PC-9 (cell line): Measurements from ENCODE around the gene RPL31. TPM values are rescaled to one million over a fixed set of nuclear protein-coding genes. Genes with fewer than 3 reads are reported as not detected.

Source experiments
- BruUV-seq: library from RNA; stranded (reverse); fragments of 400-500 nt; replicated peaks from 2 replicates; lab custom pipeline; 2021; lab: Mats Ljungman, UMichigan
- CTCF ChIA-PET: fragments of 300-600 bp; sonication (Branson Sonifier 250); formaldehyde crosslinking; loops from one replicate; lab custom pipeline; 2022; ENCODE audit warnings: antibody characterized with exemption; lab: Charles Lee
- POLR2A ChIA-PET: fragments of 300-600 bp; sonication (Branson Sonifier 250); formaldehyde crosslinking; loops from one replicate; lab custom pipeline; 2022; ENCODE audit warnings: antibody characterized with exemption; ENCODE audit not compliant: unreplicated experiment; lab: Charles Lee
- DNase-seq, 2 experiments: peaks; one replicate each; pipeline versions ENCODE4 v3.0.0 to v3.0.0-alpha.2; 2015 to 2022; ENCODE audit warnings: mixed read lengths in 1 of 2
- H2AFZ ChIP-seq: fragments of 200-600 bp; sonication (generic); 2 replicates; pipeline ENCODE4 v1.8.1; 2017; ENCODE audit warnings: antibody characterized with exemption
- H3F3A ChIP-seq: fragments of 200-600 bp; sonication (generic); 2 replicates; pipeline ENCODE4 v1.8.1; 2017; ENCODE audit warnings: antibody characterized with exemption, mild to moderate bottlenecking, low read depth; ENCODE audit not compliant: insufficient read depth
- H3K27ac ChIP-seq: fragments of 200-600 bp; sonication (generic); 2 replicates; pipeline ENCODE4 v1.6.1; 2016; ENCODE audit warnings: mixed run types
- H3K27me3 ChIP-seq: fragments of 200-600 bp; sonication (generic); 2 replicates; pipeline ENCODE4 v1.6.1; 2016; ENCODE audit warnings: low read depth, mixed run types; ENCODE audit not compliant: insufficient read depth
- H3K36me3 ChIP-seq: fragments of 200-600 bp; sonication (generic); 2 replicates; pipeline ENCODE4 v1.6.1; 2016; ENCODE audit warnings: low read depth, mixed run types
- H3K4me1 ChIP-seq: fragments of 200-600 bp; sonication (generic); replicated peaks from 2 replicates; pipeline ENCODE4 v1.6.1; 2016; ENCODE audit warnings: mixed run types; ENCODE audit not compliant: insufficient read depth
- H3K4me2 ChIP-seq: fragments of 200-600 bp; sonication (generic); 2 replicates; pipeline ENCODE4 v1.6.1; 2017; ENCODE audit warnings: mixed run types
- H3K4me3 ChIP-seq: fragments of 200-600 bp; sonication (generic); 2 replicates; pipeline ENCODE4 v1.6.1; 2016; ENCODE audit warnings: mixed run types
- H3K79me2 ChIP-seq: fragments of 200-600 bp; sonication (generic); 2 replicates; pipeline ENCODE4 v1.6.1; 2017; ENCODE audit warnings: low read depth, mixed run types
- H3K9me2 ChIP-seq: fragments of 200-600 bp; sonication (generic); 2 replicates; pipeline ENCODE4 v1.8.1; 2017; ENCODE audit warnings: mild to moderate bottlenecking; ENCODE audit not compliant: insufficient read depth
- H3K9me3 ChIP-seq: fragments of 200-600 bp; sonication (generic); 2 replicates; pipeline ENCODE4 v1.8.1; 2016; ENCODE audit warnings: low read depth; ENCODE audit not compliant: insufficient read depth
- H4K20me1 ChIP-seq: fragments of 200-600 bp; sonication (generic); 2 replicates; pipeline ENCODE4 v1.8.1; 2017; ENCODE audit not compliant: insufficient read depth
- CTCF ChIP-seq: fragments of 200-600 bp; sonication (generic); conservative IDR thresholded peaks from 2 replicates; pipeline ENCODE4 v1.6.1; 2017; ENCODE audit warnings: mixed run types, antibody characterized with exemption, mild to moderate bottlenecking, moderate library complexity
- EZH2 ChIP-seq: fragments of 200-600 bp; sonication (generic); IDR thresholded peaks from 2 replicates; pipeline ENCODE4 v1.8.0; 2017; ENCODE audit warnings: antibody characterized with exemption, low read depth
- intact Hi-C: fragments of 100-400 bp; cut with micrococcal nuclease; formaldehyde crosslinking; loops from one replicate; pipeline ENCODE4 v1.10.0; 2022; ENCODE audit not compliant: unreplicated experiment
- total RNA-seq: library from RNA; stranded (reverse); gene quantifications from 2 replicates; pipeline ENCODE4 v1.2.3, GENCODE V29; 2021

The RPL31 gene
- total RNA-seq, 1 experiment from 2014 or later: 1,251 TPM

- H3K4me3 ChIP-seq: no peak overlapping the region
- no peak for TF ChIP-seq CTCF
- no peak for TF ChIP-seq EZH2
- POLR2A ChIA-PET: no interaction called here
- no peak overlapping the region for H3K27ac ChIP-seq
- no peaks in the 10 kb centered on the region for H3K79me2 ChIP-seq
- H3K9me2 ChIP-seq: no peaks in the 10 kb centered on the region
- no peak overlapping the region for H3K4me2 ChIP-seq
- H3K4me1 ChIP-seq: no peaks in the 10 kb centered on the region
- H3K36me3 ChIP-seq: peaks cover 24% of the 10 kb centered on the region
- no peak overlapping the region for H2AFZ ChIP-seq
- H3K27me3 ChIP-seq: no peaks in the 10 kb centered on the region
- no peaks in the 10 kb centered on the region for H3K9me3 ChIP-seq
- intact Hi-C loops: no loop called here
- CTCF ChIA-PET: no interaction called here
- no TSS peak for BruUV-seq
- no peak for DNase-seq
- H3F3A ChIP-seq: peaks cover 20% of the 10 kb centered on the region
- peaks cover 4% of the 10 kb centered on the region; the same call in 1 of the 2 replicates for H4K20me1 ChIP-seq
These were observed 8.8 kb upstream of the RPL31 start for GRCh38 chr2:100993294-100993693.

GRCh38 chr2:100995309-100996075 is 6.6 kb upstream of the RPL31 start:
- no TSS peak for BruUV-seq
- no peak overlapping the region for H3K4me2 ChIP-seq
- ChIA-PET POLR2A (no interaction called here), CTCF (no interaction called here)
- H3K27me3 ChIP-seq: no peaks in the 10 kb centered on the region
- intact Hi-C loops: no loop called here
- DNase-seq: no peak
- peaks cover 34% of the 10 kb centered on the region for H3F3A ChIP-seq
- H3K79me2 ChIP-seq: no peaks in the 10 kb centered on the region
- H3K4me1 ChIP-seq: no peaks in the 10 kb centered on the region
- H3K4me3 ChIP-seq: no peak overlapping the region
- H3K9me3 ChIP-seq: no peaks in the 10 kb centered on the region
- H3K27ac ChIP-seq: no peak overlapping the region
- TF ChIP-seq CTCF (no peak), EZH2 (no peak)
- H4K20me1 ChIP-seq: peaks cover 4% of the 10 kb centered on the region; the same call in 1 of the 2 replicates
- no peak overlapping the region for H2AFZ ChIP-seq
- H3K36me3 ChIP-seq: peaks cover 22% of the 10 kb centered on the region
- no peaks in the 10 kb centered on the region for H3K9me2 ChIP-seq

GRCh38 chr2:100997509-100998234 is 4.4 kb upstream of the RPL31 start:
- POLR2A ChIA-PET: no interaction called here

More at GRCh38 chr2:100997509-100998234, 4.4 kb upstream of the RPL31 start:
- Histone ChIP-seq H3K4me2 (no peak overlapping the region), H4K20me1 (no peaks in the 10 kb centered on the region), H3K36me3 (peaks cover 20% of the 10 kb centered on the region; the same call in 1 of the 2 replicates), H3K4me3 (no peak overlapping the region), H3K9me2 (no peaks in the 10 kb centered on the region), H3F3A (peaks cover 32% of the 10 kb centered on the region), H3K27me3 (no peaks in the 10 kb centered on the region), H3K9me3 (no peaks in the 10 kb centered on the region), H2AFZ (no peak overlapping the region), H3K4me1 (no peaks in the 10 kb centered on the region; the same call in 1 of the 2 replicates), H3K79me2 (peaks cover 6% of the 10 kb centered on the region), H3K27ac (no peak overlapping the region)
- CTCF ChIA-PET: no interaction called here
- intact Hi-C loops: no loop called here
- no TSS peak for BruUV-seq
- DNase-seq: no peak
- no peak for TF ChIP-seq EZH2
- TF ChIP-seq CTCF: no peak
